ENCODE data around the gene SYT8. TPM values are rescaled to one million over a fixed set of nuclear protein-coding genes. Genes with fewer than 3 reads are reported as not detected.

Gene SYT8
- total RNA-seq, 2 experiments from 2014 or later: not detected

- Mint-ChIP-seq H3K4me3 (no peak overlapping the region), H3K27ac (no peak overlapping the region), H3K36me3 (ENCODE audit: low read depth) (no peaks in the 10 kb centered on the region), H3K4me1 (ENCODE audit: low read depth) (peaks cover 16% of the 10 kb centered on the region), H3K27me3 (ENCODE audit: low read depth) (no peaks in the 10 kb centered on the region), H3K9me3 (no peaks in the 10 kb centered on the region)
- DNase-seq: no peak
- CTCF ChIA-PET: no interaction called here
- intact Hi-C loops (cut with micrococcal nuclease): no loop called here
Observed at GRCh38 chr11:1861435-1862411, 26.9 kb downstream of the SYT8 start.

DNA sequence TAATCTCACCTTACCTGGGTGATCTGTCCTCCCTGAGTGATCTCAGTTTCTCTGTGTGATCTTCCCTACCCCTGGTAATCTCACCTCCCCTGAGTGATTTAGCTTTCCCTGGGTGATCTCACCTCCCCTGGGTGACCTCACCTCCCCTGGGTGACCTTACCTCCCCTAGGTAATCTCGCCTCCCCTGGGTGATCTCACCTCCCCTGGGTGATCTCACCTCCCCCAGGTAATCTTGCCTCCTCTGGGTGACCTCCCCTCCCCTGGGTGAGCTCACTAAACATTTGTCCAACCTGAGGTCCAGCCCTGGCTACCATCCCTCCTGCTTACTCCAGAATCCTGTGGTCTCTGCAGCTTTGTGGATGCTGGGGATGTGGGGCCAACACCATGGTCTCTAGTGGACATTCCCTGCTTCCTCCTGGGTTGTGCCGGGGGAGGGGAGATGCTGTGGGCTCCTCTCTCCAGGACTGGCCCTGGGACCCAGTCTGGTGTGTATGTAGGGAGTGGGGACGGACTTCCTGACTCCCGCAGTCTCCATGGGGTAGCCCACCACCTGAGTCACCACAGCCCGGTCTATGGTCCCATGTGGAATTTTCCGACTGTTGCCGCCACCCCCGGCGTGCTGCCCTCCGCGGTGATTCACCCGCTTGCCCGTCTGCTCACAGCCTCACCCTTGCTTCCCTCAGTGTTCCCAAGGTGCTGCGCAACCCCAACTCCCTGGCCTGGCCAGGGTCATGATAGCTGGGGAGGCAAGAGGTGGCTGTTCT lies 28.0 kb downstream of the SYT8 start:
- DNase-seq: no peak
- intact Hi-C loops (cut with micrococcal nuclease): no loop called here
- Mint-ChIP-seq H3K9me3 (no peaks in the 10 kb centered on the region), H3K4me1 (ENCODE audit: low read depth) (peaks cover 17% of the 10 kb centered on the region), H3K27ac (peak overlapping the region; percentile 4), H3K27me3 (ENCODE audit: low read depth) (no peaks in the 10 kb centered on the region), H3K36me3 (ENCODE audit: low read depth) (no peaks in the 10 kb centered on the region), H3K4me3 (no peak overlapping the region)
- CTCF ChIA-PET: no interaction called here

DNA sequence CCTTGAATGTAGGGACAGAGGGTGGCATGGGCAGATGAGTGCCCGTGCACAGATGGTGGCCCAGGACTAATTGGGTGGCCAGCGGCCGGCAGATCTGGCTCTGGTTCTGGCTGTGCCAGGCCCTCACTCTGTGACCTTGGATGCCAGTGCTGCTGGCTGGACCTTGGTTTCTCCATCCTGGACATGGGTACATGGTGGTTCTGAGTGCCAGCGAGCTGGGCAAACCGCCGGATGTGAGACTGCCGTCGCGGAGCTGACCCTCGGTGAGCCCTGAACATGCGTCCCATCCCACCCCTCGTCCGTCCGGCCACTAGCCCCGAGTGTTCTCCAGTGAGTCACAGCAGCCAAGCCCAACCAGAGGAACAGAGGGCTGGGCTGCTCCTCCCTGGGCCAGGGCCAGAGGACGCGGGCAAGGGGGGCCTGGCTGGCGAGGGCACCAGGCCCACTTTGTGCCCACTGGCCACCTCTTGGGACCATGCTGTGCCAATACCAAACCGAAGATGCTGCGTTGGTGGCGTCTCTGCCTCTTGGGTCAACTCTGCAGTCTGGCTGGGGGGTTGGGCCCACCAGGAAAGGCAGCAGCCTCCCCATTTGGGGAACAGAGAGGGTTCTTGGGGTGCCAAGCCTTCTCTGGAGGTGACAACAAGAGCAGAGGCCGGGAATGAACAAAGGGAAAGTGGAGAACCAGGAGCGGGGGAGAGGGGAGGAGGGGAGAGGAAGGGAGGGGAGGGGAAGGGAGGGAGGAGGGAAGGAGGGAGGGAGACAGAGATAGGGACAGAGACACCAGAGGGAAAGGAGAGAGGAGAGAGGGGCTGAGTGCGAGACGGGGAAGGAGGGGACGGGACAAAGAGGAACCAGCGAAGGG lies 28.8 kb downstream of the SYT8 start:
- Mint-ChIP-seq H3K4me1 (ENCODE audit: low read depth) (peaks cover 20% of the 10 kb centered on the region), H3K4me3 (no peak overlapping the region), H3K27me3 (ENCODE audit: low read depth) (no peaks in the 10 kb centered on the region), H3K27ac (no peak overlapping the region), H3K9me3 (no peaks in the 10 kb centered on the region), H3K36me3 (ENCODE audit: low read depth) (no peaks in the 10 kb centered on the region)
- intact Hi-C loops (cut with micrococcal nuclease): no loop called here
- DNase-seq: no peak
- CTCF ChIA-PET: no interaction called here

DNA sequence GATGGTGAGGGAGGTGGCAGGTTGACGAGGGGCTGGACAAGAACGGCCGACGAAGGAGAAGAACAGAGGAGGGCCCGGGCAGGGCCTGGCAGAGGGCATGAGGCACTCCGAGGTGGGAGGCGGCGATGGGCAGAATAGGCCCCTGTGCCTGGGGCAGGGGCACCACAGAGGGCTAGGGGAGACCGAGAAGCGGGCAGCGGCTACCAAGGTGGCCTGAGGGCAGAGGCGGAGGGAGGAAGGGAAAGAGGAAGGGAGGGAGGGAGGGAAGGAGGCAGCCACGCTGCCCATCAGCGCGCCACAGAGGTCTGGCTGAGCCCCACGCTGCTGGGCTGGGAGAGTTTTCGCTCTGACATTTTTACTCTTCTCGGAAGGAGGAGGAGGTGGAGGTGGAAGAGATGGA lies 29.4 kb downstream of the SYT8 start:
- no peaks in the 10 kb centered on the region for H3K9me3 Mint-ChIP-seq
- no peak overlapping the region for H3K4me3 Mint-ChIP-seq
- H3K27me3 Mint-ChIP-seq (ENCODE audit: low read depth): no peaks in the 10 kb centered on the region
- CTCF ChIA-PET: no interaction called here
- no peaks in the 10 kb centered on the region for H3K36me3 Mint-ChIP-seq (ENCODE audit: low read depth)
- no peak overlapping the region for H3K27ac Mint-ChIP-seq
- DNase-seq: no peak
- peaks cover 26% of the 10 kb centered on the region for H3K4me1 Mint-ChIP-seq (ENCODE audit: low read depth)
- intact Hi-C loops (cut with micrococcal nuclease): no loop called here

GRCh38 chr11:1864831-1865665 lies 30.3 kb downstream of the SYT8 start:
- Mint-ChIP-seq H3K4me1 (ENCODE audit: low read depth) (peaks cover 32% of the 10 kb centered on the region), H3K27ac (no peak overlapping the region)
- CTCF ChIA-PET: no interaction called here

GRCh38 chr11:1866226-1866625 lies 31.4 kb downstream of the SYT8 start:
- H3K36me3 Mint-ChIP-seq (ENCODE audit: low read depth): no peaks in the 10 kb centered on the region
- no peak overlapping the region for H3K27ac Mint-ChIP-seq
- intact Hi-C loops (cut with micrococcal nuclease): no loop called here

More at GRCh38 chr11:1864831-1865665, 30.3 kb downstream of the SYT8 start:
- no peak for DNase-seq
- H3K36me3 Mint-ChIP-seq (ENCODE audit: low read depth): no peaks in the 10 kb centered on the region
- intact Hi-C loops (cut with micrococcal nuclease): no loop called here
- H3K9me3 Mint-ChIP-seq: no peaks in the 10 kb centered on the region
- no peak overlapping the region for H3K4me3 Mint-ChIP-seq
- no peaks in the 10 kb centered on the region for H3K27me3 Mint-ChIP-seq (ENCODE audit: low read depth)

GRCh38 chr11:1866776-1867175 lies 32.0 kb downstream of the SYT8 start:
- Mint-ChIP-seq H3K4me1 (ENCODE audit: low read depth) (peaks cover 46% of the 10 kb centered on the region), H3K27ac (no peak overlapping the region), H3K36me3 (ENCODE audit: low read depth) (no peaks in the 10 kb centered on the region), H3K27me3 (ENCODE audit: low read depth) (no peaks in the 10 kb centered on the region), H3K4me3 (no peak overlapping the region), H3K9me3 (no peaks in the 10 kb centered on the region)
- intact Hi-C loops (cut with micrococcal nuclease): no loop called here
- CTCF ChIA-PET: interaction anchor here (1.2 kb wide), 1 partner anchor 14 kb away, joined by 3 read pairs; no protein-coding TSS in a partner anchor
- DNase-seq: no peak

More at GRCh38 chr11:1866226-1866625, 31.4 kb downstream of the SYT8 start:
- no peaks in the 10 kb centered on the region for H3K27me3 Mint-ChIP-seq (ENCODE audit: low read depth)
- CTCF ChIA-PET: interaction anchor here (1.2 kb wide), 1 partner anchor 15 kb away, joined by 3 read pairs; no protein-coding TSS in a partner anchor
- H3K4me1 Mint-ChIP-seq (ENCODE audit: low read depth): peaks cover 44% of the 10 kb centered on the region
- H3K4me3 Mint-ChIP-seq: no peak overlapping the region
- no peaks in the 10 kb centered on the region for H3K9me3 Mint-ChIP-seq
- no peak for DNase-seq

- CTCF ChIA-PET: interaction anchor here (1.2 kb wide), 1 partner anchor 14 kb away, joined by 3 read pairs; no protein-coding TSS in a partner anchor
- H3K27me3 Mint-ChIP-seq (ENCODE audit: low read depth): no peaks in the 10 kb centered on the region
- no peak overlapping the region for H3K4me3 Mint-ChIP-seq
- intact Hi-C loops (cut with micrococcal nuclease): no loop called here
- no peak overlapping the region for H3K27ac Mint-ChIP-seq
- no peaks in the 10 kb centered on the region for H3K9me3 Mint-ChIP-seq
- no peak for DNase-seq
- H3K36me3 Mint-ChIP-seq (ENCODE audit: low read depth): no peaks in the 10 kb centered on the region
- H3K4me1 Mint-ChIP-seq (ENCODE audit: low read depth): peaks cover 53% of the 10 kb centered on the region
Observed at GRCh38 chr11:1867381-1867780, 32.6 kb downstream of the SYT8 start.

DNA sequence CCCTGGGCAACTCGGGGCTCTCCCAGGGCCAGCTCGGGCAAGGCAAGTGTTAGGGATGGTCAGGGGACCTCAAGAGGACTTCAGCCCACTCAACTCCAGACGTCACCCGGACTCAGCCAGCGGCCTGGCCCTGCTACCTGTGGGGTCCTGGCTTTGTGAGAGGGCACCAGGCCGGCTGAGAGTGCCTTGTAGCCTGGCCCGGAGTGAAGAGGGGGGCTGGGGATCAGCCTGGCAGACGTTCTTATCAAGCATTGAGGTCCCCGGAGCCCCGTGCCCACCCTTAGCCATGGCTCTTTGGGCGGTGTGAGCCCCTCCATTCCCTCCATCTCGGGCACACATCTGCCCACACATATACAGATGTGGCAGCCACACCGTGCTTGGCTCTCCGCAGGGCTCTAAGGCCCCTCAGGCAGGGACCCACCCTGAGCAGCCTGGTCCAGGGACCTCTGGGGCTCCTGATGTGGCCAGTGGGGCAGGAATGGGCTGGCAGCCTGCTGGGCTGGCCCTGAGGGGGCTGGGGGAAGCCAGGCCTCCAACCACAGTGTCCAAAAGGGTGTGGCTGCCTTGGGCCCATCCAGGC lies 33.4 kb downstream of the SYT8 start:
- no peaks in the 10 kb centered on the region for H3K36me3 Mint-ChIP-seq (ENCODE audit: low read depth)
- CTCF ChIA-PET: interaction anchor here (2.9 kb wide), 1 partner anchor 14 kb away, joined by 9 read pairs; no protein-coding TSS in a partner anchor
- intact Hi-C loops (cut with micrococcal nuclease): loop anchor here (2.0 kb wide), 1 partner anchor 15 kb away; the partner anchor contains the start of gene LSP1
- H3K4me1 Mint-ChIP-seq (ENCODE audit: low read depth): peaks cover 58% of the 10 kb centered on the region
- no peaks in the 10 kb centered on the region for H3K9me3 Mint-ChIP-seq
- DNase-seq: no peak
- no peaks in the 10 kb centered on the region for H3K27me3 Mint-ChIP-seq (ENCODE audit: low read depth)
- no peak overlapping the region for H3K4me3 Mint-ChIP-seq
- no peak overlapping the region for H3K27ac Mint-ChIP-seq

DNA sequence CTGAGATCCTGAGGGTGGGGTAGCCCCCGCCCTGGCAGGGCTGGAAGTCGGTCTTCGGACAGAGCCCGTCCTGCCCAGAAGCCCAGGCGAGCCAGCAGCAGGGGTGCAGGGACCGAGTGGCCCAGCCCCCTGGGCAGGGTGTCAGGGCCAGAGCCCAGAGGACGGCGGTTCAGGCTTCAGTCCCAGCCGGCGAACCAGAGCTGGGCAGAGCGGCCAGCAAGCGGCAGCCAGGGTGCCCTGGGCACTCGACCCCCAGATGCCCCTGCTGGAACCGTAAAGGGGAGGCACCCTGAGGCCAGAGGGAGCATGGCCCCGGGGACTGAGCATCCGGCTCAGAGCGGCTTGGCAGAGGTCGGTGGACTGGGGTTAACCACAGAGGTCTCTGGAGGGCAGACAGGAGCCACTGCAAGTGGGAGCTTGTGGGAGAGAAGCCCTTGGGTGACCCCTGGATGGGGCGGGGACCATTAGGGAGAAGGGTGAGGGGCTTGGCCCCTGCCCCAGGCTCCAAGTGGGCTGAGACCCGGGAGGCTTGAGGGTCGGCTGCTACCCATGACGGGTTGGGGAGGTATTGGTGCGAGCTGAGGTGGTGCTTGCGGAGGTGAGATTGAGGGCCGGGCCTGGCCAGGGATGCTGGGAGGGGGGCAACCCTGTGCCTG lies 34.0 kb downstream of the SYT8 start:
- H3K27ac Mint-ChIP-seq: no peak overlapping the region
- H3K36me3 Mint-ChIP-seq (ENCODE audit: low read depth): no peaks in the 10 kb centered on the region
- peaks cover 60% of the 10 kb centered on the region for H3K4me1 Mint-ChIP-seq (ENCODE audit: low read depth)
- no peaks in the 10 kb centered on the region for H3K27me3 Mint-ChIP-seq (ENCODE audit: low read depth)
- no peak for DNase-seq
- no peaks in the 10 kb centered on the region for H3K9me3 Mint-ChIP-seq
- H3K4me3 Mint-ChIP-seq: no peak overlapping the region
- intact Hi-C loops (cut with micrococcal nuclease): loop anchor here (2.0 kb wide), 1 partner anchor 16 kb away; the partner anchor contains the start of gene LSP1
- CTCF ChIA-PET: interaction anchor here (0.6 to 2.9 kb wide), 2 partner anchors 13 to 15 kb away, joined by 3 to 9 read pairs; no protein-coding TSS in a partner anchor

All from activated naive CD4-positive, alpha-beta T cell treated with anti-CD3 and anti-CD28 coated beads for 36 hours (primary cell).